Aorta (tissue), 5 donors: ENCODE results near the gene CD300A. TPM values are rescaled to one million over a fixed set of nuclear protein-coding genes. Genes with fewer than 3 reads are reported as not detected.

ENCODE experiments used
- ATAC-seq: fragments of 200-7000 bp; cut with Tn5 transposase; one replicate; pipeline ENCODE4 v1.9.1; 2022; ENCODE audit warnings: moderate library complexity; ENCODE audit not compliant: low FRiP score
- DNase-seq, 2 donors: peaks; one replicate each; pipeline ENCODE4 v3.0.0-alpha.2; 2020
- H3K27ac ChIP-seq, 2 donors: one replicate each; pipeline ENCODE4 v1.5.1; 2013; ENCODE audit warnings: low read length in 2 of 2, mild to moderate bottlenecking in 2 of 2, moderate library complexity in 2 of 2, control low read depth in 1 of 2, inconsistent platforms in 1 of 2, low read depth in 1 of 2
- H3K27me3 ChIP-seq, 2 donors: one replicate each; pipeline ENCODE4 v1.6.1; 2013; ENCODE audit warnings: control low read depth in 1 of 2, low read length in 1 of 2, mild to moderate bottlenecking in 1 of 2, moderate library complexity in 1 of 2; ENCODE audit not compliant: insufficient read depth in 2 of 2, control insufficient read depth in 1 of 2
- H3K36me3 ChIP-seq, 2 donors: one replicate each; pipeline ENCODE4 v1.6.1; 2013; ENCODE audit warnings: control low read depth in 1 of 2, low read length in 1 of 2, mild to moderate bottlenecking in 1 of 2; ENCODE audit not compliant: insufficient read depth in 2 of 2, control insufficient read depth in 1 of 2
- H3K4me1 ChIP-seq, 2 donors: one replicate each; pipeline ENCODE4 v1.6.1; 2013; ENCODE audit warnings: low read length in 2 of 2, control low read depth in 1 of 2, mild to moderate bottlenecking in 1 of 2, moderate library complexity in 1 of 2; ENCODE audit not compliant: insufficient read depth in 2 of 2, control insufficient read depth in 1 of 2
- H3K4me3 ChIP-seq, 2 donors: one replicate each; pipeline ENCODE4 v1.5.1; 2013; ENCODE audit warnings: low read length in 2 of 2, control low read depth in 1 of 2, mild to moderate bottlenecking in 1 of 2
- H3K9me3 ChIP-seq: one replicate; pipeline ENCODE4 v1.6.1; 2013; ENCODE audit warnings: mild to moderate bottlenecking, low read length; ENCODE audit not compliant: control insufficient read depth
- WGBS, 2 donors: extraction: QIAGEN DNeasy Blood & Tissue Kit; methylation state at CpG; one replicate each; pipeline ENCODE4 v1.1.7; 2013; 5-methylcytosine and 5-hydroxymethylcytosine counted together
- intact Hi-C, 2 donors: fragments of 100-400 bp; cut with DNase I; formaldehyde crosslinking; loops; one replicate each; pipeline versions ENCODE4 v1.14.2 to v1.15.0; 2022
- polyA plus RNA-seq, 2 donors: library from polyadenylated mRNA; stranded (reverse); fragments of 200-250 nt; gene quantifications; one replicate each; pipeline ENCODE4 v1.2.3, GENCODE V29; 2013
- total RNA-seq, 2 donors: library from RNA; stranded (reverse); fragmentation: NEBNext Ultra II Directional; extraction: Animal tissue kit (Norgen Biotek cat#: 25700); gene quantifications; one replicate each; pipeline ENCODE4 v1.2.1, GENCODE V29; 2021
- donor health status: healthy with polysubstance abuse.
- donor health status: Bipolar disorder and iron deficiency.
- donor health status: DM: no; HTN: no; CAD: no.
- donor health status: DM: no; HTN: no; CAD: no.
- donor health status: DM: yes; HTN: yes; CAD: no.

CD300A gene
- total and polyA plus RNA-seq, 4 donors, result 2.6 to 10.4 (median 9.7) TPM

- WGBS, 2 donors, result 95 to 98% methylated on average over 3 of the region's 3 CpGs
- Histone ChIP-seq H3K4me3 (no peak overlapping the region), H3K36me3 (no peaks in the 10 kb centered on the region), H3K27me3 (no peaks in the 10 kb centered on the region), H3K27ac (peak overlapping the region; percentile 58 to 99), H3K9me3 (no peaks in the 10 kb centered on the region), H3K4me1 (peaks cover 4 to 8% of the 10 kb centered on the region in 2 donors)
- DNase-seq (peak in 1 of 2 donors; percentile 3), ATAC-seq (no peak)
- intact Hi-C loops, result loop anchor here in 1 of 2 donors (5.0 kb wide), 1 partner anchor 238 kb away; the partner anchor contains the start of gene TTYH2
Observed at GRCh38 chr17:74450231-74450630, 16.2 kb upstream of the CD300A start.

DNA sequence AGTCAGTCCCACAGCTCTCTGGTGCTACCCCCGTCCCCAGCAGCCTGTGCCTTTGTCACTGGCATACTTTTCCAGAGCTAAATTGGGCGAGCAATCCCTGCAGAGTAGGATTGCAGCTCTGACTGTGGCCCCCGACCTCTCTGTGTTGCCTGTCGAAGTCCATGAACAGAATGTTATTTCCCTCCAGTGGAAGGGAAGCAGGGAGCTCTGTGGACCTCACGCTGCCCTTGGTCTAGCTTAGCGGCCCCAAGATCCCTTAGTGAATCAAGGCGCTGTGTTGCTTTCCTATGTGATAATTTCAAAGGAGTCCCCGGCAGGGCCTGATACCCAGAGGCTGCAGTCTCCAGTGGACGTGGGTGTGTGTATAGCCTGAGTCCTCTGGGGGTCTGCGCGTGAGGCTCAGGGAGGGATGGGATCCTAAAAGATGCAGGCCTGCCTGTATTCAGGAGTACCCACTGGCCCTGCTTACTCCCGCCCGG lies 15.5 kb upstream of the CD300A start:
- Histone ChIP-seq H3K4me3 (no peak overlapping the region), H3K9me3 (no peaks in the 10 kb centered on the region), H3K4me1 (peaks cover 4 to 8% of the 10 kb centered on the region in 2 donors), H3K27me3 (no peaks in the 10 kb centered on the region), H3K27ac (peak overlapping the region in 1 of 2 donors; percentile 99), H3K36me3 (no peaks in the 10 kb centered on the region)
- ATAC-seq, result no peak
- peak in 1 of 2 donors; percentile 35 for DNase-seq
- 92 to 94% methylated on average over 13 of the region's 13 CpGs for WGBS, 2 donors
- intact Hi-C loops, result loop anchor here in 1 of 2 donors (5.0 kb wide), 1 partner anchor 239 kb away; the partner anchor contains the start of gene TTYH2

GRCh38 chr17:74451557-74451956 lies 14.9 kb upstream of the CD300A start:
- peak overlapping the region in 1 of 2 donors; percentile 99 for H3K27ac ChIP-seq
- DNase-seq, result no peak
- H3K4me3 ChIP-seq, result no peak overlapping the region
- H3K9me3 ChIP-seq, result no peaks in the 10 kb centered on the region
- intact Hi-C loops, result loop anchor here in 1 of 2 donors (5.0 kb wide), 1 partner anchor 239 kb away; the partner anchor contains the start of gene TTYH2
- WGBS, 2 donors, result 68 to 80% methylated on average over 5 to 6 of the region's 6 CpGs
- no peaks in the 10 kb centered on the region for H3K27me3 ChIP-seq
- no peak for ATAC-seq
- no peaks in the 10 kb centered on the region for H3K36me3 ChIP-seq
- peaks cover 3 to 8% of the 10 kb centered on the region in 2 donors for H3K4me1 ChIP-seq

DNA sequence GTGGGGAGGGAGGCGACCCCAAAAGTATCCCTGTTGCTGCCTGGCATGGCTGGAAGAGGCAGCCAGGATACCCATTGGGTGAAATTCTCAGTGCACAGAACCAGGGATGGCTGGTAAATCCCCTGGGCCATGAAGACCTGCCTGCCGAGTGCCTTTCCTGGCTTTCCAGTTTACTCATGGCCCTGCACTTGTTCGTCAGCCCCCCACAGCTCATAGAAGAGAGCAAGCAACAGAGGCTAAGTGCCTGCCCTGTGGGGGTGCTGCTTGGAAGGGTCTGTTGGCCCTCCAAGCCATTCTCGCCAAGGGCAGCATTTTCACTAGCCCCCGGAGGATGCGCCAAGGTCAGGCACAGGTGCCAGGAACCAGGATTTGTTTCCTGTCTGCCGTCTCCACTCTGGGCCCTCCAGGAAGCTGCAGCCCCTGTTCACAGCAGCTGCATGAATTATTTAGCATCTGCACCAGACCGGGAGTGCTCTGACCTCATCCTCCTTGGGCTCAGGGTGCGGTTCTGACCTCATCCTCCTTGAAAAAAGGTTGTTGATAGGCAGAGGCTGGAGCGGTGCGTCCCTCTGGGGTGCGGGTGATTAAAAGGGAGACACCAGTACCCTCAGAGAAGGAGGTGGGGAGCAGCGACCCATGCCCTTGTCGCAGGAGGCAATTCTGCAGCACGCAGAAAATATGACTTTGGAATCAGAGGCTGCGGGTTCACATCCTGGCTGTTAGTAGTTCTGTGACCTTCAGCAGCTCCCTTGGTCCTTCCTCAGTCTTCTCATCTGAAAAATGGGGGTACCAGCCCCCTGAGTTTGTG lies 14.2 kb upstream of the CD300A start:
- no peaks in the 10 kb centered on the region for H3K9me3 ChIP-seq
- H3K36me3 ChIP-seq, result no peaks in the 10 kb centered on the region
- H3K27ac ChIP-seq, result peak overlapping the region; percentile 16 to 43
- H3K4me3 ChIP-seq, result no peak overlapping the region
- peaks cover 3 to 8% of the 10 kb centered on the region in 2 donors for H3K4me1 ChIP-seq
- DNase-seq, result peak in 1 of 2 donors; percentile 38
- 67 to 68% methylated on average over 16 of the region's 16 CpGs for WGBS, 2 donors
- intact Hi-C loops, result loop anchor here in 1 of 2 donors (5.0 kb wide), 1 partner anchor 240 kb away; the partner anchor contains the start of gene TTYH2
- H3K27me3 ChIP-seq, result no peaks in the 10 kb centered on the region
- ATAC-seq, result no peak

- 54 to 55% methylated on average over 22 of the region's 22 CpGs for WGBS, 2 donors
- H3K9me3 ChIP-seq, result no peaks in the 10 kb centered on the region
- H3K36me3 ChIP-seq, result no peaks in the 10 kb centered on the region
- no peak overlapping the region for H3K4me3 ChIP-seq
- ATAC-seq, result no peak
- no peaks in the 10 kb centered on the region for H3K27me3 ChIP-seq
- peaks cover 3 to 8% of the 10 kb centered on the region in 2 donors for H3K4me1 ChIP-seq
- peak in 1 of 2 donors; percentile 48 for DNase-seq
- peak overlapping the region; percentile 16 to 64 for H3K27ac ChIP-seq
- intact Hi-C loops, result loop anchor here in 1 of 2 donors (5.0 kb wide), 1 partner anchor 241 kb away; the partner anchor contains the start of gene TTYH2
Observed at GRCh38 chr17:74452841-74453661, 13.4 kb upstream of the CD300A start.

DNA sequence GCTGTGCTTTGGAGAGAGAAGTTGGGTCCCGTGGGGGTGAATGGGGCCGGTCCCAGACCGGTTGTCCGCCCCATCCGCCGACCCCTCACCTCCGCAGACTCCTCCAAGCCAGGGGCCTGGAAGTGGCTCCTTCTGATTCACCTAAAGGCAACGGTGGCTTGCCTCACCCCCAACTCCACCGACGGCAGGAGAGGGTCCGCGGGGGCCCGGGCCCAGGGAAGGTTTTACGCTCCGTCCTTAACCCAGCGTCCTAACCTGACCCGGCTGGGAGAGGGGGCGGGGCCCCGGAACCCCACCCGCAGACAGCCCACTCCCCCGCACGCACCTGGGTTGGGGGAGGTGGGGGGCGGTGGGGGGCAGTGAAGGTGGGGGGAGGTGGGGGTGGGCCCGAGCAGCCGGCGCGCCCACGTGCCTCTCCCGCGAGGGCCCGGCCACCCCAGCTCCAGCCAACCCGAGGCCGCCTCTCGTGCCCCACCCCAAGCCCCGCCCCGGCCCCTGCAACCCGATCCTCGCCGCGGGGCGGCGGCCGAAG lies 12.7 kb upstream of the CD300A start:
- ATAC-seq, result peak; percentile 55
- DNase-seq, result no peak
- WGBS, 2 donors, result 4 to 5% methylated on average over 26 to 43 of the region's 43 CpGs
- no peaks in the 10 kb centered on the region for H3K36me3 ChIP-seq
- peak overlapping the region in 1 of 2 donors; percentile 9 for H3K4me3 ChIP-seq
- no peaks in the 10 kb centered on the region for H3K27me3 ChIP-seq
- intact Hi-C loops, result loop anchor here in 1 of 2 donors (2.0 to 5.0 kb wide), 2 partner anchors 23 to 241 kb away; partner anchors contain the start of gene TTYH2
- peak overlapping the region in 1 of 2 donors; percentile 64 for H3K27ac ChIP-seq
- H3K9me3 ChIP-seq, result no peaks in the 10 kb centered on the region
- H3K4me1 ChIP-seq, result peaks cover 3 to 8% of the 10 kb centered on the region in 2 donors

GRCh38 chr17:74454197-74455024 lies 12.0 kb upstream of the CD300A start:
- H3K4me3 ChIP-seq, result peak overlapping the region in 1 of 2 donors; percentile 14
- H3K4me1 ChIP-seq, result peaks cover 3 to 5% of the 10 kb centered on the region in 2 donors
- H3K27me3 ChIP-seq, result no peaks in the 10 kb centered on the region
- ATAC-seq (peak; percentile 94), DNase-seq (peak; percentile 94 to 96)
- H3K27ac ChIP-seq, result peak overlapping the region; percentile 49 to 78
- no peaks in the 10 kb centered on the region for H3K36me3 ChIP-seq
- no peaks in the 10 kb centered on the region for H3K9me3 ChIP-seq
- WGBS, 2 donors, result 8 to 10% methylated on average over 39 to 40 of the region's 40 CpGs
- intact Hi-C loops, result loop anchor here in 1 of 2 donors (2.0 to 5.0 kb wide), 3 partner anchors 24 to 242 kb away; partner anchors contain the start of gene TTYH2
